ENCODE measurements around the gene POP4. TPM values are rescaled to one million over a fixed set of nuclear protein-coding genes. Genes with fewer than 3 reads are reported as not detected.
A peak's percentile ranks its signal among the peaks of the same experiment; 100 is the strongest.

POP4 gene
- total and polyA plus RNA-seq, 4 donors, result 46.6 to 82.5 (median 62.2) TPM

DNA sequence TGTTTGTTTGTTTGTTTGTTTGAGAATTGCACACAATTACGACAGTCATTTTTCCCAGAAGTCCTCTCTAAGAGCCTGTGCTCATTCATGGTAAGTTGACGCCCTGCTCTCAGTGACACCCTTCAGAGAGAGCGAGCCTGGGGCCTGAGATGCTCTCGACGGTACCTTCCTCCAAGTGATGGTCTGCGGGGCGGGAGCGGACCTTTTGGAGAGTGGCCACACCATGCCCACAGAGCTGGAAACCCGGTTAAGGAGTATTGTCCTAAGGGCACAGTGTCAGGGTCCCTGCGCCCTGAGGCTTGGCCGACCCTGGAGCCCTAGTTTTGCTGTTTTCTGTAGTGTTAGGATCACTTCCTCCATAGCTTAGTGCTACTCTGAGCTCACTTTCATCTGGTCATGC is 3.6 kb downstream of the POP4 start:
- H3K9ac ChIP-seq (ENCODE audit: insufficient read depth in 1 of 2, low read length in 2 of 2), result no peak overlapping the region
- DNase-seq (no peak), ATAC-seq (ENCODE audit: insufficient read depth, low FRiP score) (no peak)
- TF ChIP-seq CTCF (IDR thresholded peaks at IDR 0.05; ENCODE audit: control extremely low read depth, extremely low read depth), result no peak
- peaks cover 0 to 15% (median 5%) of the 10 kb centered on the region in 5 donors for H3K4me1 ChIP-seq (ENCODE audit: control insufficient read depth in 5 of 5, insufficient read depth in 5 of 5, low read length in 5 of 5)
- H3K9me3 ChIP-seq (ENCODE audit: control insufficient read depth in 4 of 4, insufficient read depth in 3 of 4, low read length in 3 of 4), result no peaks in the 10 kb centered on the region
- no peak overlapping the region for H3K27ac ChIP-seq (ENCODE audit: low read depth in 1 of 2, low read length in 1 of 2)
- 93 to 96% methylated on average over 11 of the region's 11 CpGs for whole genome bisulfite sequencing, 2 donors
- peaks cover 20 to 40% (median 33%) of the 10 kb centered on the region in 4 donors for H3K36me3 ChIP-seq (ENCODE audit: control insufficient read depth in 4 of 4, insufficient read depth in 4 of 4, low read length in 4 of 4)
- no peak overlapping the region for H3K4me3 ChIP-seq
- H3K27me3 ChIP-seq (ENCODE audit: control insufficient read depth in 3 of 3, insufficient read depth in 3 of 3, low read length in 2 of 3), result no peaks in the 10 kb centered on the region

GRCh38 chr19:29610213-29610573 is 4.1 kb downstream of the POP4 start:
- Histone ChIP-seq H3K9ac (ENCODE audit: insufficient read depth in 1 of 2, low read length in 2 of 2) (no peak overlapping the region), H3K36me3 (ENCODE audit: control insufficient read depth in 4 of 4, insufficient read depth in 4 of 4, low read length in 4 of 4) (peaks cover 21 to 42% (median 33%) of the 10 kb centered on the region in 4 donors), H3K27ac (ENCODE audit: low read depth in 1 of 2, low read length in 1 of 2) (no peak overlapping the region), H3K4me3 (no peak overlapping the region), H3K27me3 (ENCODE audit: control insufficient read depth in 3 of 3, insufficient read depth in 3 of 3, low read length in 2 of 3) (no peaks in the 10 kb centered on the region), H3K9me3 (ENCODE audit: control insufficient read depth in 4 of 4, insufficient read depth in 3 of 4, low read length in 3 of 4) (no peaks in the 10 kb centered on the region), H3K4me1 (ENCODE audit: control insufficient read depth in 5 of 5, insufficient read depth in 5 of 5, low read length in 5 of 5) (peaks cover 0 to 11% (median 3%) of the 10 kb centered on the region in 5 donors)
- no peak for TF ChIP-seq CTCF (IDR thresholded peaks at IDR 0.05; ENCODE audit: control extremely low read depth, extremely low read depth)
- WGBS, 2 donors, result 85 to 90% methylated on average over 22 of the region's 22 CpGs
- DNase-seq (no peak), ATAC-seq (ENCODE audit: insufficient read depth, low FRiP score) (no peak)

DNA sequence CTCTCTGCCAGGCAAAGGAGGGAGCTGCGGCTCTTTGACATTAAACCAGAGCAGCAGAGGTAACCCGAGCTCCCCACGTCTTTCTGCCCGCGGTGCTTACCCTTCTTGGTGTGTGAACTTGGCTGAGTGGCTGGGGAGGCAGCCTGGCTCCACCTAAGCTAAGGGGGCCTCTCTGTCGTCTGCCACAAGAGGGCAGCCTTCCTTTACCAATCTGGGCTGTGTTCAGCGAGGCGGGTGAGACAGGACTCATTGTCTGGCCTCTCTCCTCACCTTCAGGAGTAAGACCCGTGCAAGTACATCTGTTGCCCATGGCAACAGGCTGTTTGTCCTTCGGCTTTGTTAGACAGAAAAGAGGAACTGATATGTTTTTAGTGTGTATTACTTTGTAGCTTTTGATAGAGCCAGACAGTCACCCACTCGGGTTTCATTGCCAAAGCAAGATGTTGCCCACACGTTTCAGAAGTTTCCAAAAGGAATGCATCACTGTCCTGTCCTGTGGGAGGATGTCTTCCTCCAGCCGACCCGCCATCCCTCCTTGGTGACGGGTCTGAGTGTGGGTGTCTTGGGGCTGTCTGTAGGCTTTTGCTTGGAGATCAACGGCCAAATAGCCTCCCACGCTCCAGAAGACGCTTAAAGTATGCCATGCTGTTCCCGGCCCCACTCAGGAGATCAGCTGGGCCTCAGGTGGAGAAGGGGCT is 4.6 kb downstream of the POP4 start:
- DNase-seq (peak; percentile 74 to 80 (median 80)), ATAC-seq (ENCODE audit: insufficient read depth, low FRiP score) (peak; percentile 71)
- Histone ChIP-seq H3K27me3 (ENCODE audit: control insufficient read depth in 3 of 3, insufficient read depth in 3 of 3, low read length in 2 of 3) (no peaks in the 10 kb centered on the region), H3K9me3 (ENCODE audit: control insufficient read depth in 4 of 4, insufficient read depth in 3 of 4, low read length in 3 of 4) (no peaks in the 10 kb centered on the region), H3K36me3 (ENCODE audit: control insufficient read depth in 4 of 4, insufficient read depth in 4 of 4, low read length in 4 of 4) (peaks cover 24 to 45% (median 36%) of the 10 kb centered on the region in 4 donors), H3K4me1 (ENCODE audit: control insufficient read depth in 5 of 5, insufficient read depth in 5 of 5, low read length in 5 of 5) (peaks cover 0 to 8% (median 3%) of the 10 kb centered on the region in 5 donors), H3K27ac (ENCODE audit: low read depth in 1 of 2, low read length in 1 of 2) (no peak overlapping the region), H3K4me3 (no peak overlapping the region), H3K9ac (ENCODE audit: insufficient read depth in 1 of 2, low read length in 2 of 2) (no peak overlapping the region)
- 42 to 44% methylated on average over 19 of the region's 19 CpGs for WGBS, 2 donors
- TF ChIP-seq CTCF (IDR thresholded peaks at IDR 0.05; ENCODE audit: control extremely low read depth, extremely low read depth), result peak; percentile 84

Measured in lung (tissue), 12 donors.